HepG2 (cell line): ENCODE data around the gene DEFB108B. TPM values are rescaled to one million over a fixed set of nuclear protein-coding genes. Genes with fewer than 3 reads are reported as not detected.
"Not testable (repeated sequence)": the region's sequence is repeated elsewhere in the genome, so short reads cannot be mapped to it uniquely, and the experiment has no call there.

Source experiments
- ATAC-seq: fragments of 200-7000 bp; cut with Tn5 transposase; 3 replicates; pipeline ENCODE4 v1.9.1; 2020; ENCODE audit warnings: mild to moderate bottlenecking, moderate library complexity
- BruUV-seq: library from RNA; stranded (reverse); fragments of 400-500 nt; replicated peaks from 2 replicates; lab custom pipeline; 2021; lab: Mats Ljungman, UMichigan
- CTCF ChIA-PET: fragments of 300-600 bp; formaldehyde crosslinking; extraction: SDS; loops from one replicate; lab custom pipeline; 2021; ENCODE audit warnings: low total read pairs, inconsistent platforms, low intra/inter-chr PET ratio; lab: Yijun Ruan, JAX
- POLR2A ChIA-PET: fragments of 350-600 bp; sonication (Branson Sonifier 250); formaldehyde crosslinking; loops from one replicate; lab custom pipeline; 2020; ENCODE audit warnings: antibody characterized with exemption, inconsistent platforms; lab: Yijun Ruan, JAX
- DNase-seq: peaks from one replicate; pipeline ENCODE4 v3.0.0-alpha.2; 2015; ENCODE audit warnings: low spot score
- FAIRE-seq: peaks from 3 replicates; lab custom pipeline; 2011; peaks lifted over from hg19 to GRCh38; lab: Jason Lieb, UNC
- H2AFZ ChIP-seq: one replicate; pipeline ENCODE4 v1.6.1; 2011; ENCODE audit warnings: low read length, inconsistent platforms
- H3K27ac ChIP-seq: fragments of 300-600 bp; 3 replicates; pipeline ENCODE4 v1.8.0; 2011; ENCODE audit warnings: mixed run types, mild to moderate bottlenecking, mixed read lengths, low read length, inconsistent platforms; ENCODE audit not compliant: insufficient read depth; ENCODE audit errors: extremely low read length
- H3K27me3 ChIP-seq, 2 experiments: fragments of 200-600 bp in 1 of 2; 2 replicates in 1 of 2; 3 replicates in 1 of 2; pipeline versions ENCODE4 v1.6.0 to v1.8.0; 2011; ENCODE audit warnings: low read length in 2 of 2, mild to moderate bottlenecking in 2 of 2, moderate library complexity in 2 of 2, inconsistent platforms in 1 of 2; ENCODE audit not compliant: insufficient read depth in 2 of 2, control insufficient read depth in 1 of 2
- H3K36me3 ChIP-seq, 2 experiments: fragments of 200-600 bp in 1 of 2; replicated peaks in 1 of 2; 2 replicates in 1 of 2; 3 replicates in 1 of 2; pipeline versions ENCODE4 v1.5.1 to v1.8.0; 2011; ENCODE audit warnings: low read length in 2 of 2, inconsistent platforms in 1 of 2; ENCODE audit not compliant: insufficient read depth in 2 of 2, control insufficient read depth in 1 of 2
- H3K4me1 ChIP-seq: 2 replicates; pipeline ENCODE4 v1.5.1; 2012; ENCODE audit warnings: low read length, inconsistent platforms; ENCODE audit not compliant: insufficient read depth
- H3K4me2 ChIP-seq: 2 replicates; pipeline ENCODE4 v1.6.0; 2011; ENCODE audit warnings: low read depth, low read length, inconsistent platforms
- H3K4me3 ChIP-seq, 3 experiments: fragments of 200-600 bp in 1 of 3; sonication (generic), shearing (Covaris generic) in 1 of 3; replicated peaks in 1 of 3; 2 replicates each; pipeline ENCODE4 v1.5.1; 2011 to 2016; ENCODE audit warnings: low read length in 3 of 3, inconsistent platforms in 2 of 3, low read depth in 2 of 3, mild to moderate bottlenecking in 2 of 3, control low read depth in 1 of 3, mixed read lengths in 1 of 3; ENCODE audit not compliant: insufficient read depth in 1 of 3
- H3K79me2 ChIP-seq: one replicate; pipeline ENCODE4 v1.6.1; 2011; ENCODE audit warnings: low read length, inconsistent platforms; ENCODE audit not compliant: insufficient read depth
- H3K9ac ChIP-seq: 2 replicates; pipeline ENCODE4 v1.6.0; 2011; ENCODE audit warnings: mild to moderate bottlenecking, low read depth, low read length, inconsistent platforms; ENCODE audit not compliant: insufficient read depth
- H3K9me3 ChIP-seq: 2 replicates; pipeline ENCODE4 v1.5.1; 2012; ENCODE audit warnings: mild to moderate bottlenecking, low read length
- H4K20me1 ChIP-seq: 2 replicates; pipeline ENCODE4 v1.6.0; 2011; ENCODE audit warnings: inconsistent platforms, mild to moderate bottlenecking, low read length, moderate library complexity; ENCODE audit not compliant: insufficient read depth
- ELF3 ChIP-seq: IDR thresholded peaks from 2 replicates; pipeline ENCODE4 v1.6.1; 2016; ENCODE audit warnings: missing genetic modification reagents, missing compliant biosample characterization
- ETV5 ChIP-seq: IDR thresholded peaks from 2 replicates; pipeline ENCODE4 v1.6.1; 2018; ENCODE audit warnings: missing biosample characterization, missing genetic modification reagents, inconsistent platforms, borderline replicate concordance
- IRF2 ChIP-seq: IDR thresholded peaks from 2 replicates; pipeline ENCODE4 v1.6.1; 2018; ENCODE audit warnings: missing genetic modification reagents, missing compliant biosample characterization
- RAD21 ChIP-seq: fragments of 450-650 bp; formaldehyde crosslinking; IDR thresholded peaks from 2 replicates; pipeline ENCODE4 v1.5.0; 2020; ENCODE audit warnings: mild to moderate bottlenecking
- SMC3 ChIP-seq: IDR thresholded peaks from 2 replicates; pipeline ENCODE4 v1.6.1; 2011; ENCODE audit warnings: low read length, improper control_type of control experiment
- STAG1 ChIP-seq: sonication (generic); formaldehyde crosslinking; IDR thresholded peaks from 2 replicates; pipeline ENCODE4 v1.4.0; 2020; ENCODE audit warnings: missing genetic modification reagents
- TEAD3 ChIP-seq: optimal IDR thresholded peaks from 2 replicates; pipeline ENCODE3; 2016; ENCODE audit warnings: borderline replicate concordance
- WGBS: methylation state at CpG from one replicate; pipeline ENCODE4 v1.1.6; 2017; ENCODE audit warnings: low lambda C conversion rate; 5-methylcytosine and 5-hydroxymethylcytosine counted together
- in situ Hi-C: cut with HindIII; loops from 2 replicates; pipeline ENCODE4 v1.10.0; 2017; ENCODE audit warnings: low pct_unique_long_range_greater_than_20kb; ENCODE audit not compliant: extremely low pct_ligation_motif_present
- intact Hi-C: fragments of 100-400 bp; cut with micrococcal nuclease; formaldehyde crosslinking; loops from one replicate; pipeline ENCODE4 v1.10.0; 2022; ENCODE audit not compliant: unreplicated experiment
- polyA plus RNA-seq, 8 experiments: library from polyadenylated mRNA; depleted of rRNA in 3 of 8; stranded (reverse) in 7 of 8; unstranded in 1 of 8; fragments of >200 nt; fragmentation: Illumina TruSeq in 4 of 8; extraction: Trizol in 4 of 8; gene quantifications; 2 replicates each; pipeline versions ENCODE4 v1.2.1 to v1.2.3, GENCODE V29; 2011 to 2016; ENCODE audit warnings: low read depth in 4 of 8, missing spikeins in 1 of 8, mixed read lengths in 1 of 8; ENCODE audit not compliant: insufficient read depth in 1 of 8
- total RNA-seq, 5 experiments: library from RNA; depleted of rRNA; stranded (reverse); fragments of >200 nt; fragmentation: Illumina TruSeq; extraction: Trizol; gene quantifications; 2 replicates each; pipeline ENCODE4 v1.2.3, GENCODE V29; 2016; ENCODE audit warnings: low read depth in 1 of 5
- TF ChIP-seq, protein P1 (sequence below), 2 experiments: sonication (generic) in 1 of 2; formaldehyde crosslinking in 1 of 2; IDR thresholded peaks; 2 replicates each; pipeline versions ENCODE4 v1.4.0 to v1.6.1; 2018 to 2020; ENCODE audit warnings: missing genetic modification reagents in 2 of 2, borderline replicate concordance in 1 of 2, low read depth in 1 of 2, mild to moderate bottlenecking in 1 of 2, missing biosample characterization in 1 of 2
- TF ChIP-seq, protein P2 (sequence below): sonication (generic); formaldehyde crosslinking; IDR thresholded peaks from 2 replicates; pipeline ENCODE4 v1.4.0; 2020; ENCODE audit warnings: missing genetic modification reagents
- TF ChIP-seq, protein P3 (sequence below): sonication (generic); formaldehyde crosslinking; IDR thresholded peaks from 2 replicates; pipeline ENCODE4 v1.5.0; 2020; ENCODE audit warnings: mild to moderate bottlenecking, missing genetic modification reagents, moderate library complexity

Gene DEFB108B
- total and polyA plus RNA-seq, 2 of the 13 experiments (the other 11 are each of a cell fraction or from before 2014, with no cell fraction given), result not detected

DNA sequence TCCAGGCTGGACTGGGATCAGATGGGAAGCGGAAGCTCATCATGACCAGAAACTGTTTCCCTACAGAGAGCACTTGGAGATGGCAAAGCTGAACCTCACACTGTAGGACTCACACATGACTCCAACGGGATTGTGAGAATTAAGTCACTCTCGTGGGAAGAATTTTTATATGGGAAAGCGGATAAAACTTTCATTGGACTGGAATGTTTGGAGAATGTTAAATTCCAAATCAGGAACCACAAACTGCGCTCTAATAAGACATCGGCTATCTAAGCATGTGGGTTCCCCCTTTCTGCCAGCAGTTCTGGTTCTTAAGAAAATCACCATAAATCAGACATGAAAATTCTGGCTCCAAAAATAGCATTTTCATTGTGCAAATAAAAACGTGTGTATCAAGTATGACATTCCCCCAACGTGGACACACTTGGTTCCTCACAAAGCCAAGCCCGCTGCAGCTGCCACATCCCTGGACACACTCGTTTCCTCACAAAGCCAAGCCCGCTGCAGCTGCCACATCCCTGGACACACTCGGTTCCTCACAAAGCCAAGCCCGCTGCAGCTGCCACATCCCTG, 33.4 kb upstream of the DEFB108B start:
- H2AFZ ChIP-seq, FAIRE-seq, H3K9ac ChIP-seq, intact Hi-C loops, ATAC-seq, H3K9me3 ChIP-seq, BruUV-seq, H3K4me3 ChIP-seq, H3K79me2 ChIP-seq, POLR2A ChIA-PET, H3K4me1 ChIP-seq, H3K27me3 ChIP-seq, H3K36me3 ChIP-seq, H3K4me2 ChIP-seq, in situ Hi-C loops, DNase-seq, H4K20me1 ChIP-seq, H3K27ac ChIP-seq: not testable (repeated sequence)
- whole genome bisulfite sequencing, result 93% methylated on average over 13 of the region's 13 CpGs
- CTCF ChIA-PET, result interaction anchor here (1.3 kb wide), 1 partner anchor 14 kb away, joined by 8 read pairs; no protein-coding TSS in a partner anchor

DNA sequence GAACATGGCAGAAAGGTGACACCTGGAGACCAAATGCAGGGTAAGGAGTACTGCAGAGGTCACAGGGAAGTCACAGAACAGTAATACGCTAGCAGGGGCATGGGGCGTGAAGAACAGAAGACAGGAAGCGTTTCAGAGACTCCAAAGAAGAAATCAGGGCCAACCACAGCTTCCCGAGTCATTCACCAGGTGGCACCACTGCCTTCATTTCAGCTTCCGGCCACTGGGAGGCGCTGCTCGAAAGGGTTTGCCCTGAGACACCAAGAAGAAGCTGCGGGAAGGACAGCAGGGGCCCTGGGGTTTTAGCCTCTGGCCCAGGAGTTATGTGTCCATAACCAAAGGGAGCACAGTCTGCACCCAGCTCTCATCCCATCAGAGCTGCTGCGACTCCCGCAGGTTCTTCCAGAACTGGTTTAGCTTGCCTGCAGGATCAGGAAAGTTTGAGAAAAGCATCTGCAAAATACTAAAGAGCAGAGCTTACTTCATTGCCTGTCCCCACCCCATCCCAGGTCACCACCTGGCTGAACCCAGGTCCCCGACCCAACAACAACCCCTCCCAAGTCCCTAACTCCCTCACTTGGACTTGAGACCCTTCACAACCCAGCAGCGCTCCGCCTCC, 32.6 kb upstream of the DEFB108B start:
- H4K20me1 ChIP-seq, H3K4me3 ChIP-seq, ATAC-seq, intact Hi-C loops, H3K4me1 ChIP-seq, H3K36me3 ChIP-seq, H3K4me2 ChIP-seq, H2AFZ ChIP-seq, H3K79me2 ChIP-seq, in situ Hi-C loops, H3K9ac ChIP-seq, BruUV-seq, H3K27ac ChIP-seq, H3K27me3 ChIP-seq, H3K9me3 ChIP-seq, POLR2A ChIA-PET: not testable (repeated sequence)
- FAIRE-seq, result peak; percentile 42
- CTCF ChIA-PET, result interaction anchor here (1.3 kb wide), 1 partner anchor 13 kb away, joined by 8 read pairs; no protein-coding TSS in a partner anchor
- 73% methylated on average over 7 of the region's 13 CpGs for WGBS
- DNase-seq, result peak; percentile 64
- TF ChIP-seq ETV5 (CRISPR knock-in tag), result peak; percentile 68
- TF ChIP-seq ELF3, result 0 out of 2 replicates have a peak, but pooled peaks have one; percentile 33
- TF ChIP-seq TEAD3 (CRISPR knock-in tag), result peak; percentile 49
- peak; percentile 52; the same call in 1 of the 2 replicates for TF ChIP-seq RAD21 (CRISPR knock-in tag)
- TF ChIP-seq STAG1 (CRISPR knock-in tag), result peak; percentile 66
- TF ChIP-seq, protein P1, sequence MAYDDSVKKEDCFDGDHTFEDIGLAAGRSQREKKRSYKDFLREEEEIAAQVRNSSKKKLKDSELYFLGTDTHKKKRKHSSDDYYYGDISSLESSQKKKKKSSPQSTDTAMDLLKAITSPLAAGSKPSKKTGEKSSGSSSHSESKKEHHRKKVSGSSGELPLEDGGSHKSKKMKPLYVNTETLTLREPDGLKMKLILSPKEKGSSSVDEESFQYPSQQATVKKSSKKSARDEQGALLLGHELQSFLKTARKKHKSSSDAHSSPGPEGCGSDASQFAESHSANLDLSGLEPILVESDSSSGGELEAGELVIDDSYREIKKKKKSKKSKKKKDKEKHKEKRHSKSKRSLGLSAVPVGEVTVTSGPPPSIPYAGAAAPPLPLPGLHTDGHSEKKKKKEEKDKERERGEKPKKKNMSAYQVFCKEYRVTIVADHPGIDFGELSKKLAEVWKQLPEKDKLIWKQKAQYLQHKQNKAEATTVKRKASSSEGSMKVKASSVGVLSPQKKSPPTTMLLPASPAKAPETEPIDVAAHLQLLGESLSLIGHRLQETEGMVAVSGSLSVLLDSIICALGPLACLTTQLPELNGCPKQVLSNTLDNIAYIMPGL (CRISPR knock-in tag; IDR thresholded peaks at IDR 0.05; ENCODE audit: borderline replicate concordance in 1 of 2, low read depth in 1 of 2), result peak; percentile 40 to 53; a peak in 1 of 4 replicates
- peak; percentile 41; the same call in 1 of the 2 replicates for TF ChIP-seq SMC3
- TF ChIP-seq, protein P2, sequence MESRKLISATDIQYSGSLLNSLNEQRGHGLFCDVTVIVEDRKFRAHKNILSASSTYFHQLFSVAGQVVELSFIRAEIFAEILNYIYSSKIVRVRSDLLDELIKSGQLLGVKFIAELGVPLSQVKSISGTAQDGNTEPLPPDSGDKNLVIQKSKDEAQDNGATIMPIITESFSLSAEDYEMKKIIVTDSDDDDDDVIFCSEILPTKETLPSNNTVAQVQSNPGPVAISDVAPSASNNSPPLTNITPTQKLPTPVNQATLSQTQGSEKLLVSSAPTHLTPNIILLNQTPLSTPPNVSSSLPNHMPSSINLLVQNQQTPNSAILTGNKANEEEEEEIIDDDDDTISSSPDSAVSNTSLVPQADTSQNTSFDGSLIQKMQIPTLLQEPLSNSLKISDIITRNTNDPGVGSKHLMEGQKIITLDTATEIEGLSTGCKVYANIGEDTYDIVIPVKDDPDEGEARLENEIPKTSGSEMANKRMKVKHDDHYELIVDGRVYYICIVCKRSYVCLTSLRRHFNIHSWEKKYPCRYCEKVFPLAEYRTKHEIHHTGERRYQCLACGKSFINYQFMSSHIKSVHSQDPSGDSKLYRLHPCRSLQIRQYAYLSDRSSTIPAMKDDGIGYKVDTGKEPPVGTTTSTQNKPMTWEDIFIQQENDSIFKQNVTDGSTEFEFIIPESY (CRISPR knock-in tag), result peak; percentile 50; the same call in 1 of the 2 replicates
- TF ChIP-seq, protein P3, sequence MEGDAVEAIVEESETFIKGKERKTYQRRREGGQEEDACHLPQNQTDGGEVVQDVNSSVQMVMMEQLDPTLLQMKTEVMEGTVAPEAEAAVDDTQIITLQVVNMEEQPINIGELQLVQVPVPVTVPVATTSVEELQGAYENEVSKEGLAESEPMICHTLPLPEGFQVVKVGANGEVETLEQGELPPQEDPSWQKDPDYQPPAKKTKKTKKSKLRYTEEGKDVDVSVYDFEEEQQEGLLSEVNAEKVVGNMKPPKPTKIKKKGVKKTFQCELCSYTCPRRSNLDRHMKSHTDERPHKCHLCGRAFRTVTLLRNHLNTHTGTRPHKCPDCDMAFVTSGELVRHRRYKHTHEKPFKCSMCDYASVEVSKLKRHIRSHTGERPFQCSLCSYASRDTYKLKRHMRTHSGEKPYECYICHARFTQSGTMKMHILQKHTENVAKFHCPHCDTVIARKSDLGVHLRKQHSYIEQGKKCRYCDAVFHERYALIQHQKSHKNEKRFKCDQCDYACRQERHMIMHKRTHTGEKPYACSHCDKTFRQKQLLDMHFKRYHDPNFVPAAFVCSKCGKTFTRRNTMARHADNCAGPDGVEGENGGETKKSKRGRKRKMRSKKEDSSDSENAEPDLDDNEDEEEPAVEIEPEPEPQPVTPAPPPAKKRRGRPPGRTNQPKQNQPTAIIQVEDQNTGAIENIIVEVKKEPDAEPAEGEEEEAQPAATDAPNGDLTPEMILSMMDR (CRISPR knock-in tag), result peak; percentile 85
- TF ChIP-seq IRF2 (CRISPR knock-in tag), result 0 out of 2 replicates have a peak, but pooled peaks have one; percentile 27
